A673 (cell line): ENCODE results near the gene TRNP1.

Experiments
- EZH2 ChIP-seq: fragments of 200-600 bp; sonication (generic); IDR thresholded peaks from 2 replicates; pipeline ENCODE4 v1.6.1; 2017; ENCODE audit warnings: borderline replicate concordance, low read depth, mild to moderate bottlenecking, mixed read lengths, antibody characterized with exemption, low read length; ENCODE audit not compliant: poor library complexity, severe bottlenecking
- TF ChIP-seq, protein P1 (sequence below): fragments of 300-800, 200-600 bp; sonication (generic); conservative IDR thresholded peaks from 2 replicates; pipeline ENCODE4 v1.5.1; 2017; ENCODE audit warnings: low read depth, mild to moderate bottlenecking, antibody characterized with exemption, low read length, moderate library complexity, mixed read lengths

DNA sequence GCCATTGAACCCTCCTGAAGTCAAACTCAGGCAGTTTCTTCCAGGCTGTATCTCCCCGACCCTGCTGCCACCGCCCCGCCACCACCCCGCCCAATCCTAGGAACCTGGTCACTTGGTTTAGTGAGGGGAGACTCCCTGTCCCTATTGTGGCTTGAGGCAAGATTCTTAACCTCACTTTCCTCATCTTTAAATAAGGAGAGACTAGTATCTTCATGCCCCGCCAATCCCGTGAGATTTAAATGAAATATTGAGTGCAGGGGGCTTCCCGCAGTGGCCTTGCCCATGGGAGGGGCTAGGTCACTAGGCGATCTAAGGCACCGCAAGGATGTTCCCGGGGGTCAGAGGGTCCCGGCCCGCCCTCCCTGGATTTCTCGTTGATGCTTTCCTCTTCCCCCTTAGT lies 34.2 kb upstream of the TRNP1 start:
- TF ChIP-seq, protein P1, sequence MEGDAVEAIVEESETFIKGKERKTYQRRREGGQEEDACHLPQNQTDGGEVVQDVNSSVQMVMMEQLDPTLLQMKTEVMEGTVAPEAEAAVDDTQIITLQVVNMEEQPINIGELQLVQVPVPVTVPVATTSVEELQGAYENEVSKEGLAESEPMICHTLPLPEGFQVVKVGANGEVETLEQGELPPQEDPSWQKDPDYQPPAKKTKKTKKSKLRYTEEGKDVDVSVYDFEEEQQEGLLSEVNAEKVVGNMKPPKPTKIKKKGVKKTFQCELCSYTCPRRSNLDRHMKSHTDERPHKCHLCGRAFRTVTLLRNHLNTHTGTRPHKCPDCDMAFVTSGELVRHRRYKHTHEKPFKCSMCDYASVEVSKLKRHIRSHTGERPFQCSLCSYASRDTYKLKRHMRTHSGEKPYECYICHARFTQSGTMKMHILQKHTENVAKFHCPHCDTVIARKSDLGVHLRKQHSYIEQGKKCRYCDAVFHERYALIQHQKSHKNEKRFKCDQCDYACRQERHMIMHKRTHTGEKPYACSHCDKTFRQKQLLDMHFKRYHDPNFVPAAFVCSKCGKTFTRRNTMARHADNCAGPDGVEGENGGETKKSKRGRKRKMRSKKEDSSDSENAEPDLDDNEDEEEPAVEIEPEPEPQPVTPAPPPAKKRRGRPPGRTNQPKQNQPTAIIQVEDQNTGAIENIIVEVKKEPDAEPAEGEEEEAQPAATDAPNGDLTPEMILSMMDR, result no peak
- TF ChIP-seq EZH2, result no peak
